Measurements from ENCODE around the gene RANBP17.

Gene RANBP17

DNA sequence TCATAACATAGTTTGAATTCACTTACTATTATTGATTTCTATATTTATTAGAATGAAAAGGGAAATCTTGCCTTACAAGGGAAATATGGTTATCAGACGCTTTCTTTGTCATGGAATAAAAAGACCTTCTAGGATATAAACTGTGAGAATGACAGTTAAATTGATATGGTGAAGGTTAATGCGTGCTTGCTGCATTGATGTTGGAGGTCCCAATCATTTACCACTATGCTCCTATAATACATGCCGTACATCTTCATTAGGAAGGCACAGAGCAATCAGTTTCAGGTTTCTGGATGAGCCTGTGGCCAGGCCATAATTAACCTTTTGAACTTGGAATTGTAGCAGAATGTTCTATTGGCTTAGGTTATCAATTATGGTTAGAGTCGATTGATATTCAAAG, 245.9 kb downstream of the RANBP17 start:
- H3K4me3 ChIP-seq (replicated peaks; ENCODE audit: insufficient read depth, low read length): no peak overlapping the region
- H3K27me3 ChIP-seq (ENCODE audit: insufficient read depth, poor library complexity, severe bottlenecking): no peaks in the 10 kb centered on the region
- no peak overlapping the region for H3K27ac ChIP-seq (replicated peaks)
- no peak for DNase-seq (ENCODE audit: low read depth in 1 of 2, low spot score in 1 of 2)
- no peak for TF ChIP-seq SPI1 (IDR thresholded peaks at IDR 0.05; ENCODE audit: borderline replicate concordance, low read depth)
- no peak for TF ChIP-seq REST (IDR thresholded peaks at IDR 0.05; ENCODE audit: insufficient replicate concordance, low read depth)
- no peak for TF ChIP-seq GABPA (IDR thresholded peaks at IDR 0.05; ENCODE audit: low read depth)
- TF ChIP-seq, protein P1, sequence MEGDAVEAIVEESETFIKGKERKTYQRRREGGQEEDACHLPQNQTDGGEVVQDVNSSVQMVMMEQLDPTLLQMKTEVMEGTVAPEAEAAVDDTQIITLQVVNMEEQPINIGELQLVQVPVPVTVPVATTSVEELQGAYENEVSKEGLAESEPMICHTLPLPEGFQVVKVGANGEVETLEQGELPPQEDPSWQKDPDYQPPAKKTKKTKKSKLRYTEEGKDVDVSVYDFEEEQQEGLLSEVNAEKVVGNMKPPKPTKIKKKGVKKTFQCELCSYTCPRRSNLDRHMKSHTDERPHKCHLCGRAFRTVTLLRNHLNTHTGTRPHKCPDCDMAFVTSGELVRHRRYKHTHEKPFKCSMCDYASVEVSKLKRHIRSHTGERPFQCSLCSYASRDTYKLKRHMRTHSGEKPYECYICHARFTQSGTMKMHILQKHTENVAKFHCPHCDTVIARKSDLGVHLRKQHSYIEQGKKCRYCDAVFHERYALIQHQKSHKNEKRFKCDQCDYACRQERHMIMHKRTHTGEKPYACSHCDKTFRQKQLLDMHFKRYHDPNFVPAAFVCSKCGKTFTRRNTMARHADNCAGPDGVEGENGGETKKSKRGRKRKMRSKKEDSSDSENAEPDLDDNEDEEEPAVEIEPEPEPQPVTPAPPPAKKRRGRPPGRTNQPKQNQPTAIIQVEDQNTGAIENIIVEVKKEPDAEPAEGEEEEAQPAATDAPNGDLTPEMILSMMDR (IDR thresholded peaks at IDR 0.05; ENCODE audit: insufficient read depth, low read length): no peak
- TF ChIP-seq POLR2AphosphoS5 (IDR thresholded peaks at IDR 0.05; ENCODE audit: low read depth): no peak

DNA sequence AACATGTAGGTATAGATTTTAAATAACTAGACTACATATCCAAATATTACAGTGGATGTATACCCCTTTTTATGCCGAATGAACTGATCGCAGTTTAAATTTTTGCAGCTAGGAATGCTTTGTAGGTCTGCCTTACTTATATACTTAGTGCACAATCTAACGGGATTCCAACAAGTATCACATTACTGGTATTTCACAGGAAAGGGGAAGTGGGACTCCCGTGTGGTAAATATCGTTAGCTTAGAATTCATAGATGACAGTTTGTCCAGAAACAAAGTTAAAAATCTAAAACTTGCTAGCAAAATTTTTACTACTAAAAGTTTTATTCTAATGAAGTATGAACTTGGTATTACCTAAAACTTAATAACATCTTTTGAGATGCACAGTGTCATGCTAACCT, 253.7 kb downstream of the RANBP17 start:
- peak; percentile 89 for TF ChIP-seq SPI1 (IDR thresholded peaks at IDR 0.05; ENCODE audit: borderline replicate concordance, low read depth)
- no peak for TF ChIP-seq GABPA (IDR thresholded peaks at IDR 0.05; ENCODE audit: low read depth)
- no peak for DNase-seq (ENCODE audit: low read depth in 1 of 2, low spot score in 1 of 2)
- Histone ChIP-seq H3K27ac (replicated peaks) (no peak overlapping the region), H3K4me3 (replicated peaks; ENCODE audit: insufficient read depth, low read length) (no peak overlapping the region), H3K27me3 (ENCODE audit: insufficient read depth, poor library complexity, severe bottlenecking) (no peaks in the 10 kb centered on the region)

DNA sequence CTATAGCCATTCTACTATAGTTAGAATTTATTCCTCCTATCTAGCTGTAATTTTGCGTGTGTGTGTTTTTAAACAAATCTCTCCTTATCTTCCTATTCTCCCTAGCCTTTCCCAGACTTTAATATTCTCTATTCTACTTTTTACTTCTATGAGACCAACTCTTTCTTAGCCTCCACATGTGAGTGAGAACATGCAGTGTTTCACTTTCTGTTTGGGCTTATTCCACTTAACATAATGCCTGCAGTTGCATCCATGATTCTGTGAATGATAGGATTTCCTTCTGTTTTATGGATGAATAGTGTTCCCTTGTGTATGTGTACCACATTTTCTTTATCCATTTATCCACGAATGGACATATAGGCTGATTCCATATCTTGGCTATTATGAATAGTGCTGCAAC, 254.9 kb downstream of the RANBP17 start:
- H3K4me3 ChIP-seq (replicated peaks; ENCODE audit: insufficient read depth, low read length): no peak overlapping the region
- TF ChIP-seq GABPA (IDR thresholded peaks at IDR 0.05; ENCODE audit: low read depth) (no peak), SPI1 (IDR thresholded peaks at IDR 0.05; ENCODE audit: borderline replicate concordance, low read depth) (no peak), POLR2AphosphoS5 (IDR thresholded peaks at IDR 0.05; ENCODE audit: low read depth) (no peak), REST (IDR thresholded peaks at IDR 0.05; ENCODE audit: insufficient replicate concordance, low read depth) (no peak)
- TF ChIP-seq, protein P1 (IDR thresholded peaks at IDR 0.05; ENCODE audit: insufficient read depth, low read length): no peak
- no peaks in the 10 kb centered on the region for H3K27me3 ChIP-seq (ENCODE audit: insufficient read depth, poor library complexity, severe bottlenecking)
- H3K27ac ChIP-seq (replicated peaks): no peak overlapping the region
- no peak for DNase-seq (ENCODE audit: low read depth in 1 of 2, low spot score in 1 of 2)

DNA sequence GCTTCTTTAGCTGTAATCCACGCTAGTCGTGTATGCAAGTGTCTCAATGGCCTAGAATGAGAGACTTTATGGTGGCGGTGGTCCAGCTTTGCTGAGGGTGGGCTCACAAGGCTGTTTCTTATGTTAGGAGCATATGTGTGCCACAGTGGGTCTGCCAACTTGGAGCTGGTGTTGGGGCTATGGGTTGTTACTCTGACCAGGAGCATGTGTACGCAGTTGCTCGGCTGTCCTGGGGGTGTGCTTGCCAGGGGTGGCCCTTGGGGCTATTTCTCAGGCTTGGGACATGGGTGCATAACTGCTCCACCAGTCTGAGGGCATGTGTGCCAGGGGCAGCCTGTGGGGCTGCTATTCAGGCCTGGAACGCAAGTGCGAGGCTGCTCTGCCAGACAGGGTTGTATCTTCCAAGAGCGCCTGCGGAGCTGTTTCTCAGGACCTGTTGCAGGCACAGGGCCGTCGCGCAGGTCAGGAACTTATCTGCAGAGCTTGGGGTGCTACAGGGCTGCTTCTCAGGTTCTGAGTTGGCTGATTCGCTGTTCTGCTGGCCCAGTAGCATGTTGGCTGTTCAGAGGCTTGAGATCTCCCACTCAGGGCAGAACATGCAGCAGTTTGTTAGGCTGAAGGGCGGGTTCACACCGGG, 259.3 kb downstream of the RANBP17 start:
- Histone ChIP-seq H3K27ac (replicated peaks) (no peak overlapping the region), H3K4me3 (replicated peaks; ENCODE audit: insufficient read depth, low read length) (no peak overlapping the region), H3K27me3 (ENCODE audit: insufficient read depth, poor library complexity, severe bottlenecking) (no peaks in the 10 kb centered on the region)
- no peak for DNase-seq (ENCODE audit: low read depth in 1 of 2, low spot score in 1 of 2)
- TF ChIP-seq POLR2AphosphoS5 (IDR thresholded peaks at IDR 0.05; ENCODE audit: low read depth): no peak
- TF ChIP-seq, protein P1 (IDR thresholded peaks at IDR 0.05; ENCODE audit: insufficient read depth, low read length): no peak
- no peak for TF ChIP-seq GABPA (IDR thresholded peaks at IDR 0.05; ENCODE audit: low read depth)
- TF ChIP-seq REST (IDR thresholded peaks at IDR 0.05; ENCODE audit: insufficient replicate concordance, low read depth): no peak
- no peak for TF ChIP-seq SPI1 (IDR thresholded peaks at IDR 0.05; ENCODE audit: borderline replicate concordance, low read depth)

All from HL-60 (cell line).